Heart right ventricle (tissue), 16 donors: ENCODE data around the gene ASPHD2. TPM values are rescaled to one million over a fixed set of nuclear protein-coding genes. Genes with fewer than 3 reads are reported as not detected.

ENCODE experiments used
- ATAC-seq, 8 donors: fragments of 200-7000 bp; cut with Tn5 transposase; one replicate each; pipeline ENCODE4 v1.9.1; 2020; ENCODE audit warnings: mild to moderate bottlenecking in 8 of 8, moderate library complexity in 8 of 8, moderate number of reproducible peaks in 1 of 8
- DNase-seq, 2 donors: peaks; one replicate each; pipeline ENCODE4 v3.0.0-alpha.2; 2020
- H3K27ac ChIP-seq, 10 donors: fragments of 200-600 bp; sonication (generic) in 2 of 10; one replicate each; pipeline versions ENCODE4 v1.5.0 to v1.8.0; 2020 to 2022; ENCODE audit warnings: mild to moderate bottlenecking in 3 of 10
- H3K27me3 ChIP-seq, 7 donors: fragments of 200-600 bp; one replicate each; pipeline ENCODE4 v1.8.0; 2021 to 2022; ENCODE audit warnings: mild to moderate bottlenecking in 2 of 7
- H3K36me3 ChIP-seq, 9 donors: fragments of 200-600 bp; sonication (generic) in 1 of 9; one replicate each; pipeline versions ENCODE4 v1.5.0 to v1.8.0; 2020 to 2022; ENCODE audit warnings: mild to moderate bottlenecking in 2 of 9
- H3K4me1 ChIP-seq, 9 donors: fragments of 200-600 bp; sonication (generic) in 1 of 9; one replicate each; pipeline versions ENCODE4 v1.5.0 to v1.8.0; 2020 to 2022; ENCODE audit warnings: mild to moderate bottlenecking in 4 of 9
- H3K4me3 ChIP-seq, 10 donors: fragments of 200-600 bp; sonication (generic) in 2 of 10; one replicate each; pipeline versions ENCODE4 v1.5.0 to v1.8.0; 2020 to 2022; ENCODE audit warnings: mild to moderate bottlenecking in 7 of 10, moderate library complexity in 2 of 10
- H3K9me3 ChIP-seq, 11 donors: fragments of 200-600 bp in 10 of 11; sonication (generic) in 2 of 11; one replicate each; pipeline versions ENCODE4 v1.5.0 to v1.8.0; 2013 to 2022; ENCODE audit warnings: mild to moderate bottlenecking in 2 of 11, control low read depth in 1 of 11, moderate library complexity in 1 of 11
- CTCF ChIP-seq, 9 donors: fragments of 200-600 bp; sonication (generic) in 2 of 9; IDR thresholded peaks; one replicate each; pipeline versions ENCODE4 v1.5.0 to v1.8.0; 2021 to 2022; ENCODE audit warnings: antibody characterized with exemption in 9 of 9, mild to moderate bottlenecking in 5 of 9, moderate library complexity in 1 of 9
- WGBS, 2 donors: extraction: QIAGEN DNeasy Blood & Tissue Kit; methylation state at CpG; one replicate each; pipeline ENCODE4 v1.1.7; 2013; ENCODE audit warnings: inconsistent platforms in 1 of 2; 5-methylcytosine and 5-hydroxymethylcytosine counted together
- intact Hi-C, 10 donors: fragments of 100-400 bp; cut with DNase I; formaldehyde crosslinking; loops; one replicate each; pipeline versions ENCODE4 v1.11.1 to v1.14.2; 2022
- polyA plus RNA-seq, 2 donors: library from polyadenylated mRNA; stranded (reverse); fragments of 200-250 nt; gene quantifications; one replicate each; pipeline ENCODE4 v1.2.3, GENCODE V29; 2013
- total RNA-seq, 10 donors: library from RNA; stranded (reverse); fragmentation: NEBNext Ultra II Directional in 3 of 10; extraction: Animal tissue kit (Norgen Biotek cat#: 25700) in 3 of 10; gene quantifications; one replicate each; pipeline versions ENCODE4 v1.2.1 to v1.2.4, GENCODE V29; 2021 to 2023
- donor health status: Arrhythmogenic right ventricular cardiomyopathy.
- donor health status: ischemic (EF 13 %, LVEDD 7.1; RV severe dilation, severe dysfunction).
- donor health status: healthy with polysubstance abuse.
- donor health status: DM: no; HTN: yes; CAD: no.
- donor health status: DM: no; HTN: no; CAD: no.
- donor health status: ischemic (EF 25% LVEDD 6.9; RV normal size, moderate dysfunction).
- donor health status: ischemic (EF 25% LVEDD 5.7; RV mildly dilated, moderate dysfunction).
- donor health status: healthy.
- donor health status: DM: yes; HTN: yes; CAD: no.
- donor health status: Ischemic cardiomyopathy.
- donor health status: ischemic (EF 35%, LVEDD 5.7; RV mildly dilated, moderate dysfunction).
- donor health status: nonischemic (EF 11% LVEDD 7.7; RV severe dilation, severe dysfunction).
- donor health status: DM: yes; HTN: yes; CAD: no.
- donor health status: PGD.
- donor health status: ischemic (EF 29% LVEDD 5.4; RV normal size, mild dysfunction).
- donor health status: nonischemic (EF 23%, LVEDD 6.1; RV moderate dilation, normal function).

Gene ASPHD2
- total and polyA plus RNA-seq, 12 donors = 0.07 to 1.8 (median 0.15) TPM; not detected in 3

GRCh38 chr22:26414347-26414746 is 14.7 kb upstream of the ASPHD2 start:
- intact Hi-C loops = no loop called here
- WGBS, 2 donors = 81 to 85% methylated on average over 4 of the region's 4 CpGs
- ATAC-seq (no peak), DNase-seq (no peak)
- Histone ChIP-seq H3K27me3 (peaks cover 0 to 84% (median 61%) of the 10 kb centered on the region in 7 donors), H3K9me3 (no peaks in the 10 kb centered on the region), H3K4me1 (peaks cover 0 to 5% (median 0%) of the 10 kb centered on the region in 9 donors), H3K27ac (no peak overlapping the region), H3K36me3 (no peaks in the 10 kb centered on the region), H3K4me3 (no peak overlapping the region)
- no peak for TF ChIP-seq CTCF (IDR thresholded peaks at IDR 0.05)

- Histone ChIP-seq H3K4me1 (peaks cover 0 to 5% (median 0%) of the 10 kb centered on the region in 9 donors), H3K4me3 (no peak overlapping the region), H3K27ac (no peak overlapping the region), H3K27me3 (peaks cover 0 to 71% (median 54%) of the 10 kb centered on the region in 7 donors), H3K36me3 (no peaks in the 10 kb centered on the region), H3K9me3 (no peaks in the 10 kb centered on the region)
- DNase-seq = no peak
- no peak for TF ChIP-seq CTCF (IDR thresholded peaks at IDR 0.05)
- no peak for ATAC-seq
- intact Hi-C loops = no loop called here
- WGBS, 2 donors = 69 to 75% methylated on average over 4 of the region's 4 CpGs
Observed at GRCh38 chr22:26416256-26416655, 12.8 kb upstream of the ASPHD2 start.

GRCh38 chr22:26416670-26417276 is 12.3 kb upstream of the ASPHD2 start:
- peaks cover 0 to 66% (median 49%) of the 10 kb centered on the region in 7 donors for H3K27me3 ChIP-seq

GRCh38 chr22:26417406-26417805 is 11.7 kb upstream of the ASPHD2 start:
- H3K4me3 ChIP-seq = no peak overlapping the region
- peaks cover 0 to 5% (median 0%) of the 10 kb centered on the region in 9 donors for H3K4me1 ChIP-seq
- no peak overlapping the region for H3K27ac ChIP-seq
- DNase-seq = no peak
- intact Hi-C loops = no loop called here
- H3K27me3 ChIP-seq = peaks cover 0 to 64% (median 47%) of the 10 kb centered on the region in 7 donors
- ATAC-seq = no peak
- no peaks in the 10 kb centered on the region for H3K36me3 ChIP-seq
- 65 to 67% methylated on average over 3 of the region's 3 CpGs for WGBS, 2 donors
- no peak for TF ChIP-seq CTCF (IDR thresholded peaks at IDR 0.05)
- H3K9me3 ChIP-seq = peaks cover 0 to under 1% (median 0%) of the 10 kb centered on the region in 11 donors

More at GRCh38 chr22:26416670-26417276, 12.3 kb upstream of the ASPHD2 start:
- ATAC-seq = peak in 2 of 8 donors; percentile 22 to 53
- 31 to 34% methylated on average over 9 of the region's 9 CpGs for WGBS, 2 donors
- no peaks in the 10 kb centered on the region for H3K9me3 ChIP-seq
- no peaks in the 10 kb centered on the region for H3K36me3 ChIP-seq
- peaks cover 0 to 5% (median 0%) of the 10 kb centered on the region in 9 donors for H3K4me1 ChIP-seq
- DNase-seq = no peak
- intact Hi-C loops = no loop called here
- no peak overlapping the region for H3K4me3 ChIP-seq
- no peak for TF ChIP-seq CTCF (IDR thresholded peaks at IDR 0.05)
- H3K27ac ChIP-seq = no peak overlapping the region
